Left forelimb (tissue), 1 donor: ENCODE results near the gene FIZ1.
"Not testable (repeated sequence)": the region's sequence is repeated elsewhere in the genome, so short reads cannot be mapped to it uniquely, and the experiment has no call there.

Source experiments
- DNase-seq: peaks from one replicate; pipeline ENCODE4 v3.0.0-alpha.2; 2018; ENCODE audit warnings: low spot score

FIZ1 gene

GRCh38 chr19:55576746-55577145 lies 22.6 kb downstream of the FIZ1 start:
- no peak for DNase-seq

GRCh38 chr19:55573929-55574328 lies 25.4 kb downstream of the FIZ1 start:
- DNase-seq = not testable (repeated sequence)

- DNase-seq = not testable (repeated sequence)
Observed at GRCh38 chr19:55569477-55569876, 29.8 kb downstream of the FIZ1 start.

- no peak for DNase-seq
Observed at GRCh38 chr19:55567708-55568328, 31.5 kb downstream of the FIZ1 start.

DNA sequence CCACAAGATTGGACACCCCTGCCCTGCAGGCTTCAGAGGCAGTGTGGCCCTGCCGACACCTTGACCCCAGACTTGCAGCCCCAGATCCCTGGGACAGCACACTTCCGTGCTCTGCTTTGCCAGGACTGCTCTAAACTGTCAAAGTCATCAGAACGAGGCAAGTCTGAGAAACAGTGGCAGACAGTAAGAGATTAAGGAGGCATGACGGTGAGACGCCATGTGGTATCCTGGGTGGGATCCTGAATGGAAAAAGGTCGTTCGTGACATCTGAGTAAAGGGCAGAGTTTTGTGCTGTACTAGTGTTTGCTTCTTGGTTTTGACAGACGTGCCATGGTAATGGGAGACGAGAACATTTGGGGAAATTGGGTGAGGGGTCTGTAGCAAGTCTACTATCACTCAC lies 32.5 kb downstream of the FIZ1 start:
- no peak for DNase-seq

GRCh38 chr19:55563261-55563690 lies 36.0 kb downstream of the FIZ1 start:
- DNase-seq = no peak

- no peak for DNase-seq
Observed at GRCh38 chr19:55559684-55560083, 39.6 kb downstream of the FIZ1 start.

DNA sequence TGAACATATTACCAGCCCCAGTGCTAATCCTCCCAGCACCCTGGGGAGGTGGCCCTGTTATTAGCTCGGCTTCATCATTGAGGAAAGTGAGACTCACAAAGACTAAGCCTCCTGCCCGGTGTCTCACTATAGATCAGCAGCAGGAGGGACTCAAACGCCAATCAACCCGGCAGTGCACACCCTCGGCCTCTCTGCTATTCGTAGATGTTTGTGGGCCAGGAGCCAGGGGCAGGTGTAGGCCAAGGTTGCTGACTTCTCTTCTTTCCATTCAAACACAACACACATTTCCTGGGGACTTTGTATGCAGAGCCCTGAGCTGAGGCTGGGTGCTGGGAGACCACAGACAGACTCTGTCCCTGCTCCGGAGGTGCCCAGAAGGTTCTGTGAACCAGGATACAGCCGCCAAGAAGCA lies 44.6 kb downstream of the FIZ1 start:
- no peak for DNase-seq

- no peak for DNase-seq
Observed at GRCh38 chr19:55554302-55554701, 45.0 kb downstream of the FIZ1 start.

- DNase-seq = no peak
Observed at GRCh38 chr19:55553217-55554182, 45.8 kb downstream of the FIZ1 start.

DNA sequence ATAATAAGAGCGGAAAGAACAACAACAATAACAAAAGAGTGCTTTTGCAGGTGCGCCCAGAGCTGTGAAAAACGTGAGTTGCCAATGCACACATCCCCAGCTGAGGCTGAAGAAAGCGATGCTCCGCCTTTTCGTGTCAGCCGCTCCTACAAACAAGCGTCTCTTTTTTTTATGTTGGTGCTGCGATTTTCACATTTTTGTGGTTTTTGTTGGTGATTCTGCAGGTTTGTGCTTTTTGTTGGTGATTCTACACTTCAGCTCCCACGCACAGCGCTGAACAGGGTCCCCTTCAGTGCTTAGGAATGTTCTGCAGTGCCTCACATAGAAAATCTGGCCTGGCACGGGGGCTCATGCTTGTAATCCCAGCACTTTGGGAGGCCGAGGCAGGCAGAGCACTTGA lies 46.7 kb downstream of the FIZ1 start:
- no peak for DNase-seq

GRCh38 chr19:55552206-55552605 lies 47.1 kb downstream of the FIZ1 start:
- DNase-seq = no peak

DNA sequence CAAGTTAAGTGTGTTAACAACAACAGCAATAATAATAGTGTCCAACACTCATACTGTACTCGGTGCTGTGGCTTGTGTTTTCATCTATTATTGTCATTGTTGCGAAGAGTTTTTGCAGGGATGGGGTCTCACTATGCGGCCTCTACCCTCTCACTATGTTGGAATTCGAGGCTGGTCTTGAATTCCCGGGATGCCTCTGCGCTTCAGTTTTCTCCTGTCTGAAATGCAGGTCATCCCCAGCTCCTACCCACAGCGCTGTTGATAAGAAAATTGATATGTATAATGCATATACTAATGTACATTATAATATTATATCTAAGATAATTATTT lies 49.0 kb downstream of the FIZ1 start:
- DNase-seq = no peak

- no peak for DNase-seq
Observed at GRCh38 chr19:55549500-55550320, 49.6 kb downstream of the FIZ1 start.

- no peak for DNase-seq
Observed at GRCh38 chr19:55546822-55547614, 52.3 kb downstream of the FIZ1 start.

- DNase-seq = no peak
Observed at GRCh38 chr19:55546011-55546410, 53.3 kb downstream of the FIZ1 start.

DNA sequence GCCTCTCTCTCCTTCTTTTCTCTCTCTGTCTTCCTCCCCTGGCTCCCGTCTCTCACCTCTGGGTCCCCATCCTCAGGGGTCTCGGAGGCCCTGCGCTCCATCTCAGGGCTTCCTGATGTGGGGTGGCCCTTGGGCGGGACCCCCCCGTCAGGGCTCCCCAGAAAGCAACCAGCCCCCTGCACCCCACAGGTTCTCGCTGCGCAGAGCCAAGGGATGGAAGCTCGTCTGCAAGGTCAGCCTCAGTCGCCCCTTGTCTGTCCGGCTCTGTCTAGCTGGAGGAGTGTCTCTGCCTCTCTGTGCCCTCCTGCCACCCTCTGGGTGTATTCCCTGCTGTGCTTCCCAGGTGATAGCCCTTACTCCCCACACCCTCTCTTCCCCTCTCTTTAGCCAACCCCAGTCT lies 53.9 kb downstream of the FIZ1 start, which contains the start of gene SBK3:
Gene SBK3, minus strand, starts transcription at position 101 of the 400 bp plus-strand sequence. Its CDS starts 0 bp downstream, at position 101.
- no peak for DNase-seq

DNA sequence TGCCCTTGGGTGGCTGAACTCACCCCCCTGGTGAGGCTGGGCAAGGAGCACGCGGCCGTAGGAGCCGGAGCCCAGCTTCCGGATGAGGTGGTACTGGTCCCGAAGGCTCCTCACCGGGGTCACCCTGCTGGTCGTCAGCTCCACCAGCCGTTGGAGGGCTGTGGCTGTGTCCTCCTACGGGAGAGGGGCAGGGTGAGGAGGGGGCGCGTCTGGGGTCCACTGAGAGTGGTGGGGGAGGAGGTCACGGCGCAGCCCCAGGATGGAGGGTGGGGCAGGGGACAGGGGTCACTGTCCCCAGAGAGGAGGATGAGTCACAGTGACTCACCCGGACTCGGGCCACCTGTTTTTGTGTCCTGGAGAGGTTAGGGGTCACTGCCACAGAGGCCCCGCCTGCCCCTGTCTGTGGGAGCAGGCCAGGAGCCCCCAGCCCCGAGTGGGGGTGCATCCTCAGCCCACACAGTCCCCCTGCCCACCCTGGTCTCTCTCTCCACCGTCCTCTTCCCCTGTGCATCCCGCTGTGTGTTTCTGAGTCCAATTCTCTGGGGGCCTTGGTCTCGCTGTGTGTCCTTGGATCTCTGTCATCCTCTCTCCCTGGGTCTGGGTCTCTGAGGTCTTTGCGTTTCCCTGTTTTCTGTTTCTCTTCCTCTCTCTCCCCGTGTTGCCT lies 54.4 kb downstream of the FIZ1 start:
- no peak for DNase-seq

DNA sequence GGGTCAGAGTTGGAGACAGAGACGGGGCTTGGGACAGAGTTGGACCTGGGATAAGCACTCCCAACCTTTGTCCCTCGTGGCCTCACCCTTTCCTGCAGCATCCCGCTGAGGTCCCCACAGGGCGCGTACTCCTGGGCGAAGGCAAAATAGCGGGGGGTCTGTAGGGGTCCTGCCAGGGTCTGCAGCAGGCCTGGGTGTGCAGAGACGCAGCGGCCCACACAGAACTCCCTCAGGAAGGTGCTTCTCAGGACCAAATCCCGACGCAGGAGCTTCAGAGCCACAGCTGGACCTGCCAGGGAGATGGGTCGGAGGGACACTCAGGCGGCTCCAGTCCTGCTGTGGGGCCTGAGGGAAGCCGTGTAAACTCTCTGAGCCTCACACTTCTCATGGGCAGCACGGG lies 55.3 kb downstream of the FIZ1 start:
- no peak for DNase-seq

- no peak for DNase-seq
Observed at GRCh38 chr19:55543567-55543966, 55.8 kb downstream of the FIZ1 start.

- no peak for DNase-seq
Observed at GRCh38 chr19:55542292-55542855, 56.9 kb downstream of the FIZ1 start.
